ENCODE measurements around the gene OXT. TPM values are rescaled to one million over a fixed set of nuclear protein-coding genes. Genes with fewer than 3 reads are reported as not detected.
"Not testable (repeated sequence)": the region's sequence is repeated elsewhere in the genome, so short reads cannot be mapped to it uniquely, and the experiment has no call there.

OXT gene
- total RNA-seq, result under 1 TPM in 1 of 6 donors, not detected in 5; 0.38 TPM
- not detected for polyA plus RNA-seq

DNA sequence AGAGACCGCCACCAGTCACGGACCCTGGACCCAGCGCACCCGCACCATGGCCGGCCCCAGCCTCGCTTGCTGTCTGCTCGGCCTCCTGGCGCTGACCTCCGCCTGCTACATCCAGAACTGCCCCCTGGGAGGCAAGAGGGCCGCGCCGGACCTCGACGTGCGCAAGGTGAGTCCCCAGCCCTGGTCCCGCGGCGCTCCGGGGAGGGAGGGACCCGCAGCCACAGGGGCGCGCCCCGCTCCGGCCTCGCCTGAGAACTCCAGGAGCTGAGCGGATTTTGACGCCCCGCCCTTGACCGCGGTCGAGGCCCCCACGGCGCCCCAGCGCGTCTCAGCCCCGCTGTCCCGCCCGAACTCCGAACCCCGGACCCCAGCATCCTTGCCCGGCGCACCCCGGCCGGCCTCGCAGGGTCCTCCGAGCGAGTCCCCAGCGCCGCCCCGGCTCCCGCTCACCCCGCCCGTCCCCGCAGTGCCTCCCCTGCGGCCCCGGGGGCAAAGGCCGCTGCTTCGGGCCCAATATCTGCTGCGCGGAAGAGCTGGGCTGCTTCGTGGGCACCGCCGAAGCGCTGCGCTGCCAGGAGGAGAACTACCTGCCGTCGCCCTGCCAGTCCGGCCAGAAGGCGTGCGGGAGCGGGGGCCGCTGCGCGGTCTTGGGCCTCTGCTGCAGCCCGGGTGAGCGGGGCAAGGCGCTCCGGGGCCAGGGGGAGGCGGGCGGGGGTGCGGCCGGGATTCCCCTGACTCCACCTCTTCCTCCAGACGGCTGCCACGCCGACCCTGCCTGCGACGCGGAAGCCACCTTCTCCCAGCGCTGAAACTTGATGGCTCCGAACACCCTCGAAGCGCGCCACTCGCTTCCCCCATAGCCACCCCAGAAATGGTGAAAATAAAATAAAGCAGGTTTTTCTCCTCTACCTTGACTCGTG is at the start of gene OXT:
Gene OXT, plus strand, starts transcription at position 11 of the 920 bp plus-strand sequence. Its CDS starts 36 bp downstream, at position 47.
- DNase-seq (no peak), ATAC-seq (peak; percentile 69 to 89 (median 74)), FAIRE-seq (no peak)
- Histone ChIP-seq H3K9me3 (no peaks in the 10 kb centered on the region), H3K27me3 (no peaks in the 10 kb centered on the region), H3K36me3 (no peaks in the 10 kb centered on the region), H3K27ac (no peak within 1 kb of the TSS), H3K4me1 (no peaks in the 10 kb centered on the region), H3K4me3 (peak within 1 kb of the TSS; percentile 24 to 56 (median 46))
- intact Hi-C loops (cut with DNase I), result no loop called here
- WGBS, 2 donors, result 14 to 20% methylated on average over 72 to 95 of the region's 95 CpGs
- TF ChIP-seq CTCF (IDR thresholded peaks at IDR 0.05), result no peak

- intact Hi-C loops (cut with DNase I), result no loop called here
- FAIRE-seq (no peak), DNase-seq (no peak), ATAC-seq (no peak)
- no peak overlapping the region for H3K4me3 ChIP-seq
- no peaks in the 10 kb centered on the region for H3K27me3 ChIP-seq
- H3K36me3 ChIP-seq, result peaks cover 0 to 37% (median 15%) of the 10 kb centered on the region in 3 donors
- 94 to 97% methylated on average over 5 of the region's 5 CpGs for WGBS, 2 donors
- no peak for TF ChIP-seq CTCF (IDR thresholded peaks at IDR 0.05)
- no peaks in the 10 kb centered on the region for H3K9me3 ChIP-seq
- H3K27ac ChIP-seq, result no peak overlapping the region
- no peaks in the 10 kb centered on the region for H3K4me1 ChIP-seq
Observed at GRCh38 chr20:3021777-3022176, 49.6 kb upstream of the OXT start.

DNA sequence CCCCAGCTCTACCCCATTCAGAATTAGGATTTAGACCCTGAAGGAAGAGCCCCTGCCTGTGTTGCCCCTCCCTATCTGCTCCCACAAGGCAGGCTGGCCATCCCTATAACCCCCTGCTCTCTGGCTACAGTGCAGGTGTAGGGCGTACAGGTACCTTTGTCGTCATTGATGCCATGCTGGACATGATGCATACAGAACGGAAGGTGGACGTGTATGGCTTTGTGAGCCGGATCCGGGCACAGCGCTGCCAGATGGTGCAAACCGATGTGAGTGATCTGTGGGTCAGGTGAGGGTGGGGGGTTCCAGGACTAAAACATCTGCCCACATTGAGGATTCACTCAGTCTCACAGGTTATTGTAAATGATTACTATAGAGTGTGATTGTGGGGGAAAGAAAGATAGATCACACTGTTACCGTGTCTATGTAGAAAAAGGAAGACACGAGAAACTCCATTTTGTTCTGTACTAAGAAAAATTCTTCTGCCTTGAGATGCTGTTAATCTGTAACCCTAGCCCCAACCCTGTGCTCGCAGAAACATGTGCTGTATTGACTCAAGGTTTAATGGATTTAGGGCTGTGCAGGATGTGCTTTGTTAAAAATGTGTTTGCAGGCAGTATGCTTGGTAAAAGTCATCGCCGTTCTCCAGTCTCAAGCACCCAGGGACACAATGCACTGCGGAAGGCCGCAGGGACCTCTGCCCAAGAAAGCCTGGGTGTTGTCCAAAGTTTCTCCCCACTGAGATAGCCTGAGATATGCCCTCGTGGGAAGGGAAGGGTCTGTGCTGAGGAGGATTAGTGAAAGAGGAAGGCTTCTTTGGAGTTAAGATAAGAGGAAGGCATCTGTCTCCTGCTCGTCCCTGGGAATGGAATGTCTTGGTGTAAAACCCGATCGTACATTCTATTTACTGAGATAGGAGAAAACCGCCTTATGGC is 48.6 kb upstream of the OXT start:
- H3K9me3 ChIP-seq; H3K4me3 ChIP-seq; FAIRE-seq; DNase-seq; H3K27ac ChIP-seq; H3K27me3 ChIP-seq; intact Hi-C loops (cut with DNase I); H3K4me1 ChIP-seq: not testable (repeated sequence)
- peak in 2 of 4 donors; percentile 35 to 37 for ATAC-seq
- WGBS, 2 donors, result 73 to 75% methylated on average over 20 of the region's 20 CpGs
- H3K36me3 ChIP-seq, result peaks cover 0 to 38% (median 23%) of the 10 kb centered on the region in 3 donors

DNA sequence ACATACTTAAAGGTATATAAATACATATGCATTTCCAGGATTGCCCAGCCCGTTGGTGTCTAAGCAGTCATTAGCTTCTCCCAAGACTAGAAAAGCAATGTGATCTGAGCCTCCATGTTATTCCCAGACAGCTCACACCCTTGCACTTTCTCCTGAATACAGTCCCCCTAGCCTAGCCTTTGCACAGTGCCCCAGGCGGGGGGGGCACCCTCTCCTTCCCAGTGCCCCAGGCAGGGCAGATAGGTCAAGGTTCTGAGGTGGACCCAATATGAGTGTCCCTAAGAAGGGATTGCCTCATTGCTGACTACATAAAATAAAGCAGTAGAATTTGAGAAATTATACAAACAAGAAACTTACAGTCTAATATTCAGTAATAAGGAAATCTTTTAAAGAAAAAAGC is 43.4 kb upstream of the OXT start:
- DNase-seq, result no peak
- intact Hi-C loops (cut with DNase I), result no loop called here
- Histone ChIP-seq H3K27ac (no peak overlapping the region), H3K9me3 (no peaks in the 10 kb centered on the region), H3K4me1 (no peaks in the 10 kb centered on the region), H3K27me3 (no peaks in the 10 kb centered on the region), H3K36me3 (peaks cover 0 to 27% (median 23%) of the 10 kb centered on the region in 3 donors), H3K4me3 (no peak overlapping the region)
- no peak for FAIRE-seq
- WGBS, 2 donors, result 70 to 86% methylated on average over 2 of the region's 2 CpGs
- TF ChIP-seq CTCF (IDR thresholded peaks at IDR 0.05), result no peak
- no peak for ATAC-seq

- no peak for ATAC-seq
- peaks cover 0 to 20% (median 16%) of the 10 kb centered on the region in 3 donors for H3K36me3 ChIP-seq
- intact Hi-C loops (cut with DNase I), result no loop called here
Observed at GRCh38 chr20:3031524-3032147, 39.8 kb upstream of the OXT start.

More at GRCh38 chr20:3031524-3032147, 39.8 kb upstream of the OXT start:
- FAIRE-seq (no peak), DNase-seq (no peak)
- Histone ChIP-seq H3K4me1 (no peaks in the 10 kb centered on the region), H3K27me3 (no peaks in the 10 kb centered on the region), H3K27ac (no peak overlapping the region), H3K9me3 (no peaks in the 10 kb centered on the region), H3K4me3 (no peak overlapping the region)
- TF ChIP-seq CTCF (IDR thresholded peaks at IDR 0.05), result no peak
- 87 to 92% methylated on average over 3 of the region's 3 CpGs for WGBS, 2 donors

Data from pancreas (tissue), 10 donors.